Measurements from ENCODE around the gene TSPAN14. TPM values are rescaled to one million over a fixed set of nuclear protein-coding genes. Genes with fewer than 3 reads are reported as not detected.
A peak's percentile ranks its signal among the peaks of the same experiment; 100 is the strongest.

Gene TSPAN14
- total RNA-seq, 3 donors from 2014 or later (not counting 1 experiment from before 2014, with no cell fraction given) = 126 to 180 (median 173) TPM

DNA sequence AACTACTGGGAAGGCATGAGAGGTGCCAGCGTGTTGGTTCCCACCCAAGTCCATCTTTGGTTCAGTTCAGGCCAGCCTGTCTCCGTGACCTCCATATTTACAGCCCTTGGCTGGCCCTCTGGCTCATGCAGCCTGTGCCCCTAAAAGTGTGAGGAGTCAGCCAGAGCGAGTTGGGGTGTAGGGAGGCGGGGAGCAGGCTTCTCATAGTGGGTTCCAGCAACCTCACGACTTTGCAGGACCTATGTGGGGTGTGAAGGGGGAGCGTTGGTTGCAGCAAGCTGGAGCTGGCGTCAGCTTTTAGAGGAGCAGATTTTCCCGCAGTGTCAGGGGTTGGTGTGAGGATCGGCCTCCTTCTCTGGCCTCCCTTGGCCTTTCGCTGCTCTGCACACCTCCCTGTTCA is 9.8 kb downstream of the TSPAN14 start:
- Mint-ChIP-seq H3K27ac (peak overlapping the region; percentile 91 to 92), H3K4me3 (peak overlapping the region; percentile 84), H3K9me3 (no peaks in the 10 kb centered on the region), H3K27me3 (ENCODE audit: low read depth in 2 of 2) (no peaks in the 10 kb centered on the region), H3K4me1 (peaks cover 100% of the 10 kb centered on the region in 2 donors), H3K36me3 (no peaks in the 10 kb centered on the region)
- DNase-seq (peak in 1 of 2 donors; percentile 47), ATAC-seq (peak in 2 of 3 donors; percentile 17 to 19)
- Histone ChIP-seq H3K9me3 (ENCODE audit: control insufficient read depth, insufficient read depth, low read length) (no peaks in the 10 kb centered on the region), H3K27me3 (ENCODE audit: control insufficient read depth, insufficient read depth, low read length) (no peaks in the 10 kb centered on the region), H3K4me3 (ENCODE audit: low read length) (no peak overlapping the region), H3K36me3 (ENCODE audit: control insufficient read depth, insufficient read depth, low read length) (peaks cover 3% of the 10 kb centered on the region), H3K27ac (ENCODE audit: low read length) (peak overlapping the region; percentile 62), H3K4me1 (ENCODE audit: control insufficient read depth, insufficient read depth, low read length) (peaks cover 99% of the 10 kb centered on the region)
- TF ChIP-seq, protein P1, sequence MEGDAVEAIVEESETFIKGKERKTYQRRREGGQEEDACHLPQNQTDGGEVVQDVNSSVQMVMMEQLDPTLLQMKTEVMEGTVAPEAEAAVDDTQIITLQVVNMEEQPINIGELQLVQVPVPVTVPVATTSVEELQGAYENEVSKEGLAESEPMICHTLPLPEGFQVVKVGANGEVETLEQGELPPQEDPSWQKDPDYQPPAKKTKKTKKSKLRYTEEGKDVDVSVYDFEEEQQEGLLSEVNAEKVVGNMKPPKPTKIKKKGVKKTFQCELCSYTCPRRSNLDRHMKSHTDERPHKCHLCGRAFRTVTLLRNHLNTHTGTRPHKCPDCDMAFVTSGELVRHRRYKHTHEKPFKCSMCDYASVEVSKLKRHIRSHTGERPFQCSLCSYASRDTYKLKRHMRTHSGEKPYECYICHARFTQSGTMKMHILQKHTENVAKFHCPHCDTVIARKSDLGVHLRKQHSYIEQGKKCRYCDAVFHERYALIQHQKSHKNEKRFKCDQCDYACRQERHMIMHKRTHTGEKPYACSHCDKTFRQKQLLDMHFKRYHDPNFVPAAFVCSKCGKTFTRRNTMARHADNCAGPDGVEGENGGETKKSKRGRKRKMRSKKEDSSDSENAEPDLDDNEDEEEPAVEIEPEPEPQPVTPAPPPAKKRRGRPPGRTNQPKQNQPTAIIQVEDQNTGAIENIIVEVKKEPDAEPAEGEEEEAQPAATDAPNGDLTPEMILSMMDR (IDR thresholded peaks at IDR 0.05) = no peak
- intact Hi-C loops (cut with micrococcal nuclease) = loop anchor here (2.0 kb wide), 1 partner anchor 13 kb away; no protein-coding TSS in a partner anchor
- 54% methylated on average over 10 of the region's 10 CpGs for WGBS (ENCODE audit: insufficient coverage)

- H3K27me3 ChIP-seq (ENCODE audit: control insufficient read depth, insufficient read depth, low read length) = no peaks in the 10 kb centered on the region
- H3K27ac ChIP-seq (ENCODE audit: low read length) = peak overlapping the region; percentile 62
- peaks cover 100% of the 10 kb centered on the region in 2 donors for H3K4me1 Mint-ChIP-seq
- no peaks in the 10 kb centered on the region for H3K9me3 Mint-ChIP-seq
- no peaks in the 10 kb centered on the region for H3K27me3 Mint-ChIP-seq (ENCODE audit: low read depth in 2 of 2)
- H3K27ac Mint-ChIP-seq = peak overlapping the region; percentile 91 to 92
- intact Hi-C loops (cut with micrococcal nuclease) = loop anchor here (2.0 kb wide), 1 partner anchor 14 kb away; no protein-coding TSS in a partner anchor
- H3K4me1 ChIP-seq (ENCODE audit: control insufficient read depth, insufficient read depth, low read length) = peaks cover 99% of the 10 kb centered on the region
- H3K4me3 Mint-ChIP-seq = peak overlapping the region; percentile 89
- no peaks in the 10 kb centered on the region for H3K36me3 Mint-ChIP-seq
- DNase-seq (peak in 1 of 2 donors; percentile 60), ATAC-seq (no peak)
- H3K36me3 ChIP-seq (ENCODE audit: control insufficient read depth, insufficient read depth, low read length) = peaks cover 7% of the 10 kb centered on the region
- 39% methylated on average over 14 of the region's 14 CpGs for WGBS (ENCODE audit: insufficient coverage)
- no peaks in the 10 kb centered on the region for H3K9me3 ChIP-seq (ENCODE audit: control insufficient read depth, insufficient read depth, low read length)
- TF ChIP-seq, protein P1 (IDR thresholded peaks at IDR 0.05) = no peak
- H3K4me3 ChIP-seq (ENCODE audit: low read length) = no peak overlapping the region
Observed at GRCh38 chr10:80464557-80465450, 10.7 kb downstream of the TSPAN14 start.

DNA sequence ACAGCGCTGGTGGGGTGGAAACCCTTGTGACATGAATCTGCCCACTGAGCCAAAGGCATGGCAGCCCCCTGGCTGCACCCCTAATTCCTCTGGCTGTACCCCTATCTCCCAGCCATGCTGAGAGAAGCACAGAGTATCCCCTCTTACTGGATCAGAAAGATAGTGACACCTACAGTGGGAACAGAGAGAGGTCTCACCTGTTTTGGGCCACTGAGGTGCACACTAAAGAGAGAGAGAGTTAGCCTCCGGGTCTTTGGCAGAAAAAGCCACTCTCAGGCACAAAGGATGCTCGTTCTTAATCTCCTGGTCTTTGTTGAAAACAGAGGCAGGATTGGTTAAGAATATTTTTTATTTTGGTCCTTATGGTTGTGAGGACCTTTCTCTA is 11.3 kb downstream of the TSPAN14 start:
- TF ChIP-seq, protein P1 (IDR thresholded peaks at IDR 0.05) = no peak
- DNase-seq = peak in 1 of 2 donors; percentile 50
- Histone ChIP-seq H3K27me3 (ENCODE audit: control insufficient read depth, insufficient read depth, low read length) (no peaks in the 10 kb centered on the region), H3K9me3 (ENCODE audit: control insufficient read depth, insufficient read depth, low read length) (no peaks in the 10 kb centered on the region), H3K4me1 (ENCODE audit: control insufficient read depth, insufficient read depth, low read length) (peaks cover 99% of the 10 kb centered on the region), H3K27ac (ENCODE audit: low read length) (peak overlapping the region; percentile 62), H3K4me3 (ENCODE audit: low read length) (no peak overlapping the region), H3K36me3 (ENCODE audit: control insufficient read depth, insufficient read depth, low read length) (peaks cover 8% of the 10 kb centered on the region)
- no peaks in the 10 kb centered on the region for H3K27me3 Mint-ChIP-seq (ENCODE audit: low read depth in 2 of 2)
- ATAC-seq = no peak
- H3K27ac Mint-ChIP-seq = peak overlapping the region; percentile 91 to 92
- intact Hi-C loops (cut with micrococcal nuclease) = loop anchor here (2.0 kb wide), 1 partner anchor 15 kb away; no protein-coding TSS in a partner anchor
- H3K36me3 Mint-ChIP-seq = no peaks in the 10 kb centered on the region
- peaks cover 98 to 99% of the 10 kb centered on the region in 2 donors for H3K4me1 Mint-ChIP-seq
- H3K4me3 Mint-ChIP-seq = peak overlapping the region; percentile 89
- 17% methylated on average over 3 of the region's 3 CpGs for WGBS (ENCODE audit: insufficient coverage)
- no peaks in the 10 kb centered on the region for H3K9me3 Mint-ChIP-seq
